PC-3 (cell line): ENCODE results near the gene AGTPBP1. TPM values are rescaled to one million over a fixed set of nuclear protein-coding genes. Genes with fewer than 3 reads are reported as not detected.

Experiments
- ATAC-seq: fragments of 200-7000 bp; cut with Tn5 transposase; 2 replicates; pipeline ENCODE4 v1.9.1; 2020; ENCODE audit warnings: mild to moderate bottlenecking, moderate library complexity
- BruUV-seq: library from RNA; stranded (reverse); fragments of 400-500 nt; replicated peaks from 2 replicates; lab custom pipeline; 2021; lab: Mats Ljungman, UMichigan
- CTCF ChIA-PET: fragments of 300-600 bp; sonication (Branson Sonifier 250); formaldehyde crosslinking; loops from one replicate; lab custom pipeline; 2022; ENCODE audit warnings: antibody characterized with exemption; lab: Charles Lee
- POLR2A ChIA-PET: fragments of 300-600 bp; sonication (Branson Sonifier 250); formaldehyde crosslinking; loops from one replicate; lab custom pipeline; 2022; ENCODE audit warnings: antibody characterized with exemption; ENCODE audit not compliant: unreplicated experiment; lab: Charles Lee
- DNase-seq: peaks from one replicate; pipeline ENCODE4 v3.0.0-alpha.2; 2015
- H2AFZ ChIP-seq: fragments of 300-600 bp; sonication (generic); 2 replicates; pipeline ENCODE4 v1.6.0; 2016; ENCODE audit warnings: antibody characterized with exemption, low read length
- H3F3A ChIP-seq: fragments of 300-600 bp; sonication (generic); one replicate; pipeline ENCODE4 v1.6.0; 2017; ENCODE audit warnings: antibody characterized with exemption, low read length, control low read depth, mild to moderate bottlenecking; ENCODE audit not compliant: unreplicated experiment
- H3K27ac ChIP-seq: fragments of 300-600 bp; sonication (generic); 2 replicates; pipeline ENCODE4 v1.5.1; 2016; ENCODE audit warnings: mild to moderate bottlenecking, low read length
- H3K27me3 ChIP-seq: fragments of 300-600 bp; sonication (generic); 2 replicates; pipeline ENCODE4 v1.6.1; 2016; ENCODE audit warnings: low read length, mixed read lengths
- H3K36me3 ChIP-seq: fragments of 300-600 bp; sonication (generic); 2 replicates; pipeline ENCODE4 v1.6.1; 2016; ENCODE audit warnings: low read depth, mixed run types, low read length, mixed read lengths
- H3K4me1 ChIP-seq: fragments of 300-600 bp; sonication (generic); 2 replicates; pipeline ENCODE4 v1.5.1; 2016; ENCODE audit warnings: low read length; ENCODE audit not compliant: insufficient read depth
- H3K4me2 ChIP-seq: fragments of 300-600 bp; sonication (generic); 2 replicates; pipeline ENCODE4 v1.6.0; 2016; ENCODE audit warnings: low read length
- H3K4me3 ChIP-seq: fragments of 300-600 bp; sonication (generic); 2 replicates; pipeline ENCODE4 v1.5.1; 2016; ENCODE audit warnings: mild to moderate bottlenecking, low read length, mixed read lengths
- H3K79me2 ChIP-seq: fragments of 300-600 bp; sonication (generic); 2 replicates; pipeline ENCODE4 v1.6.1; 2017; ENCODE audit warnings: low read length, mixed read lengths
- H3K9ac ChIP-seq: fragments of 300-600 bp; sonication (generic); 2 replicates; pipeline ENCODE4 v1.6.0; 2016; ENCODE audit warnings: mild to moderate bottlenecking, low read length
- H3K9me2 ChIP-seq: fragments of 300-600 bp; sonication (generic); replicated peaks from 2 replicates; pipeline ENCODE4 v1.6.1; 2016; ENCODE audit warnings: mixed run types, low read length, mixed read lengths
- H3K9me3 ChIP-seq: fragments of 300-600 bp; sonication (generic); 2 replicates; pipeline ENCODE4 v1.6.1; 2016; ENCODE audit warnings: low read length, mixed read lengths
- H4K20me1 ChIP-seq: fragments of 300-600 bp; sonication (generic); 2 replicates; pipeline ENCODE4 v1.6.1; 2016; ENCODE audit warnings: low read length, mixed read lengths
- EZH2 ChIP-seq: fragments of 300-600 bp; sonication (generic); IDR thresholded peaks from one replicate; pipeline ENCODE4 v1.6.1; 2017; ENCODE audit warnings: antibody characterized with exemption, mild to moderate bottlenecking, low read length; ENCODE audit not compliant: unreplicated experiment
- EZH2phosphoT487 ChIP-seq: fragments of 300-600 bp; sonication (generic); IDR thresholded peaks from 2 replicates; pipeline ENCODE4 v1.6.1; 2018; ENCODE audit warnings: mild to moderate bottlenecking, antibody characterized with exemption, low read length, borderline replicate concordance
- intact Hi-C: fragments of 100-400 bp; cut with micrococcal nuclease; formaldehyde crosslinking; loops from 2 replicates; pipeline ENCODE4 v1.9.0; 2023
- total RNA-seq: library from RNA; depleted of rRNA; stranded (reverse); fragments of >200 nt; gene quantifications from 2 replicates; pipeline ENCODE4 v1.2.3, GENCODE V29; 2014
- TF ChIP-seq, protein P1 (sequence below): fragments of 300-600 bp; sonication (generic); conservative IDR thresholded peaks from 2 replicates; pipeline ENCODE4 v1.5.1; 2017; ENCODE audit warnings: antibody characterized with exemption, low read depth, mild to moderate bottlenecking, low read length

The AGTPBP1 gene
- total RNA-seq, 1 experiment from 2014 or later, result 6.0 TPM

DNA sequence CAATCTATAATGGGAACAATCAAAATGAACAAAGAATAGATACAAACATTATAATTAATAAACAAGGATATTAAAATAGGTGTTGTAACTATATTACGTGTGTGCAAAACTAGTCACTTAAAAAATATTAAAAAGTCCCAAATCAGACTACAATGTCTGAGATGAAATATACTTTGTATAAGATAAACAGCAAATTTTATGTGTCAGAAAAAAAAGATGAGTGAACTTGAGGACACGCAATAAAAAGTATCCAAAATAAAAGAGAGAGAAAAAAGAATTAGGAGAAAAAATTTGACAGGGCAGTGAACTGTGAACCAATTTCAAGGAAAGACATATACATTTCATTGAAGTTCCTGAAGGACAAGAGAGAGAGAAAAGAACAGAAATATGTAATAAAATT is 37.0 kb downstream of the AGTPBP1 start:
- ChIA-PET POLR2A (no interaction called here), CTCF (no interaction called here)
- DNase-seq, result no peak

GRCh38 chr9:85703398-85703797 is 38.4 kb downstream of the AGTPBP1 start:
- Histone ChIP-seq H3K36me3 (no peaks in the 10 kb centered on the region), H3K9ac (no peak overlapping the region), H3K27me3 (no peaks in the 10 kb centered on the region), H3K4me2 (no peak overlapping the region), H3K9me2 (no peaks in the 10 kb centered on the region), H3K4me3 (no peak overlapping the region), H3K9me3 (no peaks in the 10 kb centered on the region), H4K20me1 (no peaks in the 10 kb centered on the region), H2AFZ (no peak overlapping the region), H3K79me2 (no peaks in the 10 kb centered on the region), H3F3A (no peaks in the 10 kb centered on the region), H3K4me1 (no peaks in the 10 kb centered on the region), H3K27ac (no peak overlapping the region)
- DNase-seq (no peak), ATAC-seq (no peak)
- CTCF ChIA-PET, result no interaction called here
- intact Hi-C loops, result no loop called here
- TF ChIP-seq EZH2 (no peak), EZH2phosphoT487 (no peak)
- TF ChIP-seq, protein P1, sequence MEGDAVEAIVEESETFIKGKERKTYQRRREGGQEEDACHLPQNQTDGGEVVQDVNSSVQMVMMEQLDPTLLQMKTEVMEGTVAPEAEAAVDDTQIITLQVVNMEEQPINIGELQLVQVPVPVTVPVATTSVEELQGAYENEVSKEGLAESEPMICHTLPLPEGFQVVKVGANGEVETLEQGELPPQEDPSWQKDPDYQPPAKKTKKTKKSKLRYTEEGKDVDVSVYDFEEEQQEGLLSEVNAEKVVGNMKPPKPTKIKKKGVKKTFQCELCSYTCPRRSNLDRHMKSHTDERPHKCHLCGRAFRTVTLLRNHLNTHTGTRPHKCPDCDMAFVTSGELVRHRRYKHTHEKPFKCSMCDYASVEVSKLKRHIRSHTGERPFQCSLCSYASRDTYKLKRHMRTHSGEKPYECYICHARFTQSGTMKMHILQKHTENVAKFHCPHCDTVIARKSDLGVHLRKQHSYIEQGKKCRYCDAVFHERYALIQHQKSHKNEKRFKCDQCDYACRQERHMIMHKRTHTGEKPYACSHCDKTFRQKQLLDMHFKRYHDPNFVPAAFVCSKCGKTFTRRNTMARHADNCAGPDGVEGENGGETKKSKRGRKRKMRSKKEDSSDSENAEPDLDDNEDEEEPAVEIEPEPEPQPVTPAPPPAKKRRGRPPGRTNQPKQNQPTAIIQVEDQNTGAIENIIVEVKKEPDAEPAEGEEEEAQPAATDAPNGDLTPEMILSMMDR, result no peak
- POLR2A ChIA-PET, result no interaction called here
- BruUV-seq, result no TSS peak

More for the DNA sequence above, 37.0 kb downstream of the AGTPBP1 start:
- no peaks in the 10 kb centered on the region for H3F3A ChIP-seq
- H3K27ac ChIP-seq, result no peak overlapping the region
- no peak overlapping the region for H3K4me2 ChIP-seq
- no peak for ATAC-seq
- H3K4me1 ChIP-seq, result no peaks in the 10 kb centered on the region
- H3K9me3 ChIP-seq, result no peaks in the 10 kb centered on the region
- intact Hi-C loops, result no loop called here
- H4K20me1 ChIP-seq, result no peaks in the 10 kb centered on the region
- no peaks in the 10 kb centered on the region for H3K36me3 ChIP-seq
- H3K9me2 ChIP-seq, result no peaks in the 10 kb centered on the region
- no TSS peak for BruUV-seq
- H3K9ac ChIP-seq, result no peak overlapping the region
- no peak overlapping the region for H2AFZ ChIP-seq
- no peak overlapping the region for H3K4me3 ChIP-seq
- TF ChIP-seq EZH2 (no peak), EZH2phosphoT487 (no peak)
- TF ChIP-seq, protein P1, result no peak
- H3K79me2 ChIP-seq, result no peaks in the 10 kb centered on the region
- no peaks in the 10 kb centered on the region for H3K27me3 ChIP-seq

GRCh38 chr9:85702726-85703289 is 38.9 kb downstream of the AGTPBP1 start:
- intact Hi-C loops, result no loop called here
- Histone ChIP-seq H3K4me2 (no peak overlapping the region), H3K27ac (no peak overlapping the region), H3F3A (no peaks in the 10 kb centered on the region), H3K4me1 (no peaks in the 10 kb centered on the region), H2AFZ (no peak overlapping the region), H3K4me3 (no peak overlapping the region), H3K79me2 (no peaks in the 10 kb centered on the region), H3K9me3 (no peaks in the 10 kb centered on the region), H3K36me3 (no peaks in the 10 kb centered on the region), H4K20me1 (no peaks in the 10 kb centered on the region), H3K9me2 (no peaks in the 10 kb centered on the region), H3K9ac (no peak overlapping the region), H3K27me3 (no peaks in the 10 kb centered on the region)
- POLR2A ChIA-PET, result no interaction called here
- BruUV-seq, result no TSS peak
- TF ChIP-seq EZH2 (no peak), EZH2phosphoT487 (no peak)
- TF ChIP-seq, protein P1, result no peak
- ATAC-seq, result no peak
- CTCF ChIA-PET, result no interaction called here
- DNase-seq, result no peak
